ENCODE data around the gene LALBA. TPM values are rescaled to one million over a fixed set of nuclear protein-coding genes. Genes with fewer than 3 reads are reported as not detected.

The LALBA gene
- total and polyA plus RNA-seq, 4 donors: not detected

DNA sequence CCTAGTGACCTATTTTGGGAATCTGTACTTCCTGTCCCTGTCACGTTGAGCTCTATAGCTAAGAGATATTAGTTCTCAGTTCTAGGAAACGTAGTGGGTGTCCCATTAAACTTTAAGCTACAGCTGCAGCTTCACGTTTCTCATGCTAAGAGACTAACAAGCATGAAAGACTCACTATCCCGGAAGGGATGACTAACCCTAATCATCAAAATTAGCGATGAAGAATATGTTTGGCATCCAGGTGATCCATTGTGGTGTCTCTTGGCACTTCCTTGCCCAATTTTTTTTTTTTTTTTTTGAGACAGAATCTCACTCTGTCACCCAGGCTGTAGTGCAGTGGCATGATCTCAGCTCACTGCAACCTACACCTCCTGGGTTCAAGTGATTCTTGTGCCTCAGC, 11.0 kb upstream of the LALBA start:
- 40 to 48% methylated on average over 5 of the region's 5 CpGs for WGBS, 2 donors
- Histone ChIP-seq H3K4me1 (ENCODE audit: control insufficient read depth in 5 of 5, insufficient read depth in 5 of 5, low read length in 5 of 5) (no peaks in the 10 kb centered on the region), H3K36me3 (ENCODE audit: control insufficient read depth in 4 of 4, insufficient read depth in 4 of 4, low read length in 4 of 4) (no peaks in the 10 kb centered on the region), H3K4me3 (no peak overlapping the region), H3K9ac (ENCODE audit: insufficient read depth in 1 of 2, low read length in 2 of 2) (no peak overlapping the region), H3K27ac (ENCODE audit: low read depth in 1 of 2, low read length in 1 of 2) (no peak overlapping the region), H3K9me3 (ENCODE audit: control insufficient read depth in 4 of 4, insufficient read depth in 3 of 4, low read length in 3 of 4) (no peaks in the 10 kb centered on the region), H3K27me3 (ENCODE audit: control insufficient read depth in 3 of 3, insufficient read depth in 3 of 3, low read length in 2 of 3) (no peaks in the 10 kb centered on the region)
- DNase-seq: no peak
- ATAC-seq (ENCODE audit: insufficient read depth, low FRiP score): no peak
- TF ChIP-seq, protein P1, sequence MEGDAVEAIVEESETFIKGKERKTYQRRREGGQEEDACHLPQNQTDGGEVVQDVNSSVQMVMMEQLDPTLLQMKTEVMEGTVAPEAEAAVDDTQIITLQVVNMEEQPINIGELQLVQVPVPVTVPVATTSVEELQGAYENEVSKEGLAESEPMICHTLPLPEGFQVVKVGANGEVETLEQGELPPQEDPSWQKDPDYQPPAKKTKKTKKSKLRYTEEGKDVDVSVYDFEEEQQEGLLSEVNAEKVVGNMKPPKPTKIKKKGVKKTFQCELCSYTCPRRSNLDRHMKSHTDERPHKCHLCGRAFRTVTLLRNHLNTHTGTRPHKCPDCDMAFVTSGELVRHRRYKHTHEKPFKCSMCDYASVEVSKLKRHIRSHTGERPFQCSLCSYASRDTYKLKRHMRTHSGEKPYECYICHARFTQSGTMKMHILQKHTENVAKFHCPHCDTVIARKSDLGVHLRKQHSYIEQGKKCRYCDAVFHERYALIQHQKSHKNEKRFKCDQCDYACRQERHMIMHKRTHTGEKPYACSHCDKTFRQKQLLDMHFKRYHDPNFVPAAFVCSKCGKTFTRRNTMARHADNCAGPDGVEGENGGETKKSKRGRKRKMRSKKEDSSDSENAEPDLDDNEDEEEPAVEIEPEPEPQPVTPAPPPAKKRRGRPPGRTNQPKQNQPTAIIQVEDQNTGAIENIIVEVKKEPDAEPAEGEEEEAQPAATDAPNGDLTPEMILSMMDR (IDR thresholded peaks at IDR 0.05; ENCODE audit: control extremely low read depth, extremely low read depth): no peak

DNA sequence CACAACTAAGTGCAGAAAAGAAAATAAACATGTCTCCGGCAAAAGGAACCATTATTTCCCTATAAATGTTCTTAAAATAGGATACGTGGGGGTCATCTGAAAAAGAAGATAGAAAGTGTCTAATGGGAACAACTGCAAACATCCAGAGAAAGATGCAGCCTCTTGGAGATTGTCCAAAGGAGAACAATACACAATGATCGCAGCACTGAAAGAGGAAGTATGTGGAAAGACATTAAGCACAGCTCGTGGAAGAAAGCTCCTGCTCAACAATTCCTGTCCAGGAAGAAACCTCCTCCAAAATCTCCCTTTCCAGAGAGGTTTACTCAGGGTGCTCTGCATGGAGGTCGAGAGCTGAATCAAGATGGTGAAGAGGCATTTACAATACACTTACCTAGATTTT, 2.5 kb upstream of the LALBA start:
- ATAC-seq (ENCODE audit: insufficient read depth, low FRiP score) (no peak), DNase-seq (peak in 1 of 3 donors; percentile 3)
- Histone ChIP-seq H3K27ac (ENCODE audit: low read depth in 1 of 2, low read length in 1 of 2) (no peak overlapping the region), H3K27me3 (ENCODE audit: control insufficient read depth in 3 of 3, insufficient read depth in 3 of 3, low read length in 2 of 3) (no peaks in the 10 kb centered on the region), H3K4me3 (no peak overlapping the region), H3K9me3 (ENCODE audit: control insufficient read depth in 4 of 4, insufficient read depth in 3 of 4, low read length in 3 of 4) (peaks cover 0 to 1% (median 0%) of the 10 kb centered on the region in 4 donors), H3K9ac (ENCODE audit: insufficient read depth in 1 of 2, low read length in 2 of 2) (no peak overlapping the region), H3K4me1 (ENCODE audit: control insufficient read depth in 5 of 5, insufficient read depth in 5 of 5, low read length in 5 of 5) (no peaks in the 10 kb centered on the region), H3K36me3 (ENCODE audit: control insufficient read depth in 4 of 4, insufficient read depth in 4 of 4, low read length in 4 of 4) (no peaks in the 10 kb centered on the region)
- WGBS, 2 donors: 14 to 27% methylated on average over 5 of the region's 5 CpGs
- TF ChIP-seq, protein P1 (IDR thresholded peaks at IDR 0.05; ENCODE audit: control extremely low read depth, extremely low read depth): no peak

GRCh38 chr12:48567731-48568130, 2.1 kb downstream of the LALBA start:
- no peak overlapping the region for H3K4me3 ChIP-seq
- peaks cover 0 to 1% (median 0%) of the 10 kb centered on the region in 4 donors for H3K9me3 ChIP-seq (ENCODE audit: control insufficient read depth in 4 of 4, insufficient read depth in 3 of 4, low read length in 3 of 4)
- DNase-seq (no peak), ATAC-seq (ENCODE audit: insufficient read depth, low FRiP score) (no peak)
- WGBS, 2 donors: 90 to 93% methylated on average over 4 of the region's 4 CpGs
- no peak overlapping the region for H3K9ac ChIP-seq (ENCODE audit: insufficient read depth in 1 of 2, low read length in 2 of 2)
- H3K36me3 ChIP-seq (ENCODE audit: control insufficient read depth in 4 of 4, insufficient read depth in 4 of 4, low read length in 4 of 4): no peaks in the 10 kb centered on the region
- H3K27ac ChIP-seq (ENCODE audit: low read depth in 1 of 2, low read length in 1 of 2): no peak overlapping the region
- H3K27me3 ChIP-seq (ENCODE audit: control insufficient read depth in 3 of 3, insufficient read depth in 3 of 3, low read length in 2 of 3): no peaks in the 10 kb centered on the region
- TF ChIP-seq, protein P1 (IDR thresholded peaks at IDR 0.05; ENCODE audit: control extremely low read depth, extremely low read depth): no peak
- H3K4me1 ChIP-seq (ENCODE audit: control insufficient read depth in 5 of 5, insufficient read depth in 5 of 5, low read length in 5 of 5): no peaks in the 10 kb centered on the region

DNA sequence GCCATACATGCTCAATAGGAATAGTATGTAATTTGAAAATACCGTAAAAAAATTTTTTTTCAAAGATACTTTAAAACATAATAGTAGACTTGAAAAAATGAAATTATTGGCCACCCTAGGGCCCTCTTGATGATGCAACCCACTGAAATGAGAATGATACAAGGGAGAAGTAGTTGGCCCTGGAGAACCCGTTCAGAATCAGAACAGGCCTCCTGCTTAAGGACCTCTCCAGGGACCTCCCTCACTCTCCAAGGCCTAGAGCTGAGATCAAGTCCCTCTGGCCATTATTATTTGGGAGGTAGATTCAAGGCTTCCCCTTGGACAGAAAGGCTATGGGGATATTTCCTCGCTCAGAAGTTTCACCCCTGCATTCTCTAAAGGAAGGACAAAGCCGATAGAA, 11.9 kb downstream of the LALBA start:
- Histone ChIP-seq H3K27me3 (ENCODE audit: control insufficient read depth in 3 of 3, insufficient read depth in 3 of 3, low read length in 2 of 3) (peaks cover 0 to 5% (median 0%) of the 10 kb centered on the region in 3 donors), H3K4me3 (no peak overlapping the region), H3K4me1 (ENCODE audit: control insufficient read depth in 5 of 5, insufficient read depth in 5 of 5, low read length in 5 of 5) (no peaks in the 10 kb centered on the region), H3K36me3 (ENCODE audit: control insufficient read depth in 4 of 4, insufficient read depth in 4 of 4, low read length in 4 of 4) (no peaks in the 10 kb centered on the region), H3K9me3 (ENCODE audit: control insufficient read depth in 4 of 4, insufficient read depth in 3 of 4, low read length in 3 of 4) (peaks cover 0 to 4% (median 0%) of the 10 kb centered on the region in 4 donors), H3K9ac (ENCODE audit: insufficient read depth in 1 of 2, low read length in 2 of 2) (no peak overlapping the region), H3K27ac (ENCODE audit: low read depth in 1 of 2, low read length in 1 of 2) (no peak overlapping the region)
- TF ChIP-seq, protein P1 (IDR thresholded peaks at IDR 0.05; ENCODE audit: control extremely low read depth, extremely low read depth): no peak
- ATAC-seq (ENCODE audit: insufficient read depth, low FRiP score) (no peak), DNase-seq (no peak)
- WGBS, 2 donors: 81 to 90% methylated on average over 4 of the region's 4 CpGs

Data from lung (tissue), 12 donors.